ENCODE measurements around the gene URB1. TPM values are rescaled to one million over a fixed set of nuclear protein-coding genes. Genes with fewer than 3 reads are reported as not detected.
"Not testable (repeated sequence)": the region's sequence is repeated elsewhere in the genome, so short reads cannot be mapped to it uniquely, and the experiment has no call there.

Gene URB1, protein sequence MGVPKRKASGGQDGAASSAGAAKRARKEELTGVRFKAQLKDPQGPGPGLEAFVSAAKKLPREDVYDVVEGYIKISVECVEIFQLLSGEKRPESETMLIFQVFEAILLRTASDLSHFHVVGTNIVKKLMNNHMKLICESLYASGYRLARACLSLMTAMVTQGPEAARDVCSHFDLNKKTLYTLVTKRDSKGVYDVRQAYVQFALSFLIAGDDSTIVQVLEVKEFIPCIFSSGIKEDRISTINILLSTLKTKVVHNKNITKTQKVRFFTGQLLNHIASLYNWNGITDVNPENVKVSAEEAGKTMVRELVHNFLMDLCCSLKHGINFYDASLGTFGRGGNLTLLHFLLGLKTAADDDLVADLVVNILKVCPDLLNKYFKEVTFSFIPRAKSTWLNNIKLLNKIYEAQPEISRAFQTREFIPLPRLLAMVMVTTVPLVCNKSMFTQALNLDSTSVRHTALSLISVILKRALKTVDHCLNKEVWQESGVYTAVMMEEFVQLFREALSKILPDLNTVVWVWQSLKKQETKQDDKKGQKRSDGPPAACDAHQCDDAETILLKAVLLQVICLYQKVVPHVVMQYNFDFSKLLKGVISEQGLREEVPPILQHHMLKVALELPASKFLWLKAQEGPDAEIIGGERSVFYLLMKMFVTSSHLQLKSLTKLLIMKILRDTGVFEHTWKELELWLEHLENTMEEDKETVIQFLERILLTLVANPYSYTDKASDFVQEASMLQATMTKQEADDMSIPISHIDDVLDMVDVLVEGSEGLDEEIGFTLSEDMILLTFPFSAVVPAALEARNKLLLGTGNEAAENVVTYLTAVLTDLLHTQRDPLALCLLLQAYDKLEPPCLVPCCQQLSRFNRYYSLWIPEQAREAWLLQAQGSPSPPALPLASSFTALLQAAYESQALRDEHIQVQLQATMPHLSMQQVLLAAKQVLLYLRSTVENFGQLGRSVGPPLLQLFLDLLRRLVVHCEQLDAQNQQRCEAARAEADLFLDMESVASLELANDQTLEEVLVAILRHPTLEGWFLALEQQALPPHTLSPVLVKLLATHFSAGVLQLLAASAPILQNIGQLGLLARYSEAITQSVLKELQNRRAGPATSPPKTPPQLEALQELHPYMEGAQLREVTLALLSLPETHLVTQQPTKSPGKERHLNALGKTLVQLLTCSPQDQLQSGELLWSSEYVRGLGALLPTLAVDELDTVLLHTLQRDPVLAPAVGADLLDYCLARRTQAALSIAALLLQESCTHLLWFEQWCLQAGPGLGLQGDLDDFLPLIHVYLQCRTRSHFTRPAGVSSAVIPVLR (N-terminal part only)
- total RNA-seq = 10 to 100 TPM; 33.4 to 41.4 TPM

DNA sequence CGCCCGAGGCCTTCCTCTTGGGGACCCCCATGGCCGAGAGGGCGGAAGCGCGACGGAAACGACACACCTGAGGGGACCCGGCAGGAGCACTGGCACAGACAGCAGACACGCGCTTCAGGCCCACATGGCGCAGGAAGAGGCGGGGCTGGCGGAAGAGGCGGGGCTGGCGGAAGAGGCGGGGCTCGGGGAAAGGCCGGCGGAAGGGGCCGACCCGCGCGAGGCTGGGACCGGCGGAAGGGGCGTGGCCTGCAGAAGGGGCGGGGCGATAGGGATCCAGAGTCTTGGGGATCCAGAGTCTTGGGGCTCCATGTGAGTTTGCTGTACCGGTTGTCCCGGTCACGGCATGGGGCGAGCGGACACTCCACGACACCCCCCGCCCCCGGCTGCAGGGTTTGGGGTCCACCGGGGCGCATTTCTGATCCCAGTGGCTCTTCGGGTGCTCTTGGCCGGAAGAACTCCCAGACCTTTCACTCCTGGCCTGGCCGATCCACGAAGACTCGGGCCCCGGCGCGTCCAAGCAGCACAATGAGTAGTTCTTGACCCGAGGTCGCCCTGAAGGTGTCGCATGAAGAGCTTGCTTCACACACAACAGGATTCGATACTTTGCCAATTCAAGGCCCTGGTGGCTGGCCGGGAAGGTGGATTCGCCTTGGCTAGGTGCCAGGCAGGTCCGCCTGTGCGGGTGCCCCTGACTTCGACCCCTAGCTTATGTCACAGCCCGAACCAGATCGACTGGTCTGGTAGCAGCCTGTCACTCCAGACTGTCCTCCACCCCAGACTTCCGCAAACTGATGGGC, at the start of gene URB1:
Gene URB1 (minus strand): TSS at position 133 of the 797 bp plus-strand sequence. CDS start 102 bp downstream, at position 31.
- WGBS = 3% methylated on average over 52 of the region's 59 CpGs
- Histone ChIP-seq H3K4me1 (replicated peaks) (peaks cover 5% of the 10 kb centered on the region), H3K36me3 (no peaks in the 10 kb centered on the region), H3K27ac (peak within 1 kb of the TSS; percentile 88), H3K9me3 (no peaks in the 10 kb centered on the region), H3K27me3 (replicated peaks; ENCODE audit: insufficient read depth) (no peaks in the 10 kb centered on the region), H3K4me3 (peak within 1 kb of the TSS; percentile 79 to 90)
- intact Hi-C loops (cut with DNase I) = no loop called here
- TF ChIP-seq POLR2A (IDR thresholded peaks at IDR 0.05) (peak; percentile 82), POLR2AphosphoS5 (IDR thresholded peaks at IDR 0.05) (peak; percentile 91)
- TF ChIP-seq, protein P1, sequence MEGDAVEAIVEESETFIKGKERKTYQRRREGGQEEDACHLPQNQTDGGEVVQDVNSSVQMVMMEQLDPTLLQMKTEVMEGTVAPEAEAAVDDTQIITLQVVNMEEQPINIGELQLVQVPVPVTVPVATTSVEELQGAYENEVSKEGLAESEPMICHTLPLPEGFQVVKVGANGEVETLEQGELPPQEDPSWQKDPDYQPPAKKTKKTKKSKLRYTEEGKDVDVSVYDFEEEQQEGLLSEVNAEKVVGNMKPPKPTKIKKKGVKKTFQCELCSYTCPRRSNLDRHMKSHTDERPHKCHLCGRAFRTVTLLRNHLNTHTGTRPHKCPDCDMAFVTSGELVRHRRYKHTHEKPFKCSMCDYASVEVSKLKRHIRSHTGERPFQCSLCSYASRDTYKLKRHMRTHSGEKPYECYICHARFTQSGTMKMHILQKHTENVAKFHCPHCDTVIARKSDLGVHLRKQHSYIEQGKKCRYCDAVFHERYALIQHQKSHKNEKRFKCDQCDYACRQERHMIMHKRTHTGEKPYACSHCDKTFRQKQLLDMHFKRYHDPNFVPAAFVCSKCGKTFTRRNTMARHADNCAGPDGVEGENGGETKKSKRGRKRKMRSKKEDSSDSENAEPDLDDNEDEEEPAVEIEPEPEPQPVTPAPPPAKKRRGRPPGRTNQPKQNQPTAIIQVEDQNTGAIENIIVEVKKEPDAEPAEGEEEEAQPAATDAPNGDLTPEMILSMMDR (IDR thresholded peaks at IDR 0.05) = no peak
- DNase-seq (ENCODE audit: low spot score) = peak; percentile 92

DNA sequence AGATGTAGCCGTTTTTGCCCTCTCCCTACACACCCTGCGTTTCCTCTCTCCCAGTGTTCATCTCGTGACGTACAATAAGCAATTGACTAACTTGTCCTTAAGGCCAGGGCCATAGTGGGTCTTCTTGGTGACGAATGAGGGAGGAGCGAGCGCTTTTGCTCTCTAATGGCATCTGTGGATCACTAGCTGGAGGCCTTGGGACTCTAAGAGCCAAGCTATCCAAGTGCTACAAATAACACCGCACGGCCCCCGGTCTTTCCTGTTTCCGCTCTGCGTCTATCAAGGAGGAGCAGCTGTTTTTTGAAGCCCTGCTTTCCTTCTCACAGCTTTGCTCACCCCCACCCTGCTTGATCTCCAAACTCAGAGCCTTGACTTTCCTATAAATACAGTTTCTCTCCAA, 44.9 kb upstream of the URB1 start:
- H3K27me3 ChIP-seq (replicated peaks; ENCODE audit: insufficient read depth) = no peaks in the 10 kb centered on the region
- no peak overlapping the region for H3K27ac ChIP-seq
- no peaks in the 10 kb centered on the region for H3K36me3 ChIP-seq
- intact Hi-C loops (cut with DNase I) = no loop called here
- H3K9me3 ChIP-seq = no peaks in the 10 kb centered on the region
- no peak for TF ChIP-seq POLR2AphosphoS5 (IDR thresholded peaks at IDR 0.05)
- TF ChIP-seq, protein P1 (IDR thresholded peaks at IDR 0.05) = no peak
- TF ChIP-seq POLR2A (IDR thresholded peaks at IDR 0.05) = no peak
- no peak for DNase-seq (ENCODE audit: low spot score)
- H3K4me1 ChIP-seq (replicated peaks) = no peaks in the 10 kb centered on the region
- no peak overlapping the region for H3K4me3 ChIP-seq
- WGBS = 78% methylated on average over 12 of the region's 12 CpGs

DNA sequence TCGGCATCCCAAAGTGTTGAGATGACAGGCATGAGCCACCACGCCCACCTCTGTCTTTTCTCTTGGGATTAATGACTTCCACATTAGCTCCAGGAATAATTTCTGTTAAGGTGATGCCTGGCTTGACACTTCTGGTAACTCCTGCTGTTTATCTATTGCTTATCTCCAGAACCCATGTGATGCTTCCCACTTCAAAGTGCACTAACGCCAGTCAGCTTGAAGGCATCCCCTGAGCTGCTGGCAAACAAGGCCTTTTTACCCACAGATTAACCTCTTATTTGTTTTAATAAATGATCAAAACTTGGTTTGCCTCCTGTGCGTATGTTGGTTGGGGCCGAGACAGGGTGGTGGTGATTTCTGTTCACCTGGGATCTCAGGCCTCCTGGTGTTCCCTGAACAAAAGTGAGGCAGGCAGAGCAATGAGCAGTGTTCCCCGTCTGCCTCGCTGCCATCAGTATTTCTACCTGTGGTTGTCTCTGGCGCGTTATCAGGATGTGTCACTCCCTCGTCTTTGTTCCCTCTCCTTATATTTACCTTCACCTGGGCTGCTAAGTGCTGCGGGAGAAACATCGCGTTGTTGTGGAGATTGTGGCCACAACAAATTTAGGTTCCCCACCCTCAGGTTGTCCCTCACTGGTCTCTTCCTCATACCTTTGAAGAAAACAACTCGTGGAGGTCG, 40.3 kb upstream of the URB1 start:
- H3K27me3 ChIP-seq (replicated peaks; ENCODE audit: insufficient read depth); intact Hi-C loops (cut with DNase I); H3K27ac ChIP-seq; H3K9me3 ChIP-seq; H3K36me3 ChIP-seq; H3K4me1 ChIP-seq (replicated peaks); H3K4me3 ChIP-seq: not testable (repeated sequence)
- peak; percentile 33 for DNase-seq (ENCODE audit: low spot score)
- TF ChIP-seq POLR2AphosphoS5 (IDR thresholded peaks at IDR 0.05) = peak; percentile 7
- TF ChIP-seq POLR2A (IDR thresholded peaks at IDR 0.05) = peak; percentile 31
- 59% methylated on average over 15 of the region's 15 CpGs for WGBS

DNA sequence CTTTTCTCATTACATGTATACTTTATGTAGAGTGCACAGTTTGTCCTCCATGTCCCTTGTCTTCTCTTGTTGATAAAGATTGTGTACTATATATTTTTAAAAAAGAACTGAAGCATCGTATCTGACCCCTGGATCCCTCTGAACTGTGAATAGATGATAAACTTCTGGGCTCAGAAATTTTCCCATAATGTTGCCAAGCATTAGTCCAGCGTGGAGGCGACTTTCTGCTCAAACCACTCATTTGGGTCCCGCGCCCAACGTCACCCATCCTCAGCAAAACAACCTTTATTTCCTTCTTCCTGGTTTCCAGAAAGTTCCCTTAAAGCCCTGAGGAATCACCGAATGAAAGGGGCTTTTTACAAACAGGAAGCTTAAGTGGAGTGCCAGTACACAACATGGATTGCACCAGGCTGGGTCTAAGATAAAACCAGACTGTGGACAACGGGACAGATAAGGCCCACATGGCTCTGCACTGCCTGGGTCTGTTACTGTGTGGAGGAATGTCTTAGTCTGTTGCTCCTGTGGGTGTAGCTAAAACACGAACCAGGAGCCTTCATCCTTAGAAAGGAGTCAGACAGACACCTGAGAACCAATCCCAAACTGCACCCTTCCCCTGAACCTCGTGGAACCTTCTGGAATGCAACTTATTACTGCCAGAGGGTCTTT, 35.3 kb upstream of the URB1 start:
- no peaks in the 10 kb centered on the region for H3K36me3 ChIP-seq
- DNase-seq (ENCODE audit: low spot score) = no peak
- TF ChIP-seq POLR2AphosphoS5 (IDR thresholded peaks at IDR 0.05) (no peak), POLR2A (IDR thresholded peaks at IDR 0.05) (no peak)
- TF ChIP-seq, protein P1 (IDR thresholded peaks at IDR 0.05) = no peak
- intact Hi-C loops (cut with DNase I) = no loop called here
- no peak overlapping the region for H3K4me3 ChIP-seq
- no peaks in the 10 kb centered on the region for H3K4me1 ChIP-seq (replicated peaks)
- WGBS = 57% methylated on average over 10 of the region's 10 CpGs
- H3K27ac ChIP-seq = peak overlapping the region; percentile 37 to 51
- no peaks in the 10 kb centered on the region for H3K9me3 ChIP-seq
- no peaks in the 10 kb centered on the region for H3K27me3 ChIP-seq (replicated peaks; ENCODE audit: insufficient read depth)
